OCI-LY3 (cell line): ENCODE results near the gene FZD10.

Experiments
- H2AFZ ChIP-seq: fragments of 200-600, 300-600 bp; shearing (Covaris generic); 2 replicates; pipeline ENCODE4 v1.6.0; 2014; ENCODE audit warnings: antibody characterized with exemption, low read depth, low read length
- H3K27ac ChIP-seq: fragments of 200-600, 300-600 bp; sonication (generic); 2 replicates; pipeline ENCODE4 v1.5.1; 2014; ENCODE audit warnings: mild to moderate bottlenecking, low read length, moderate library complexity, mixed read lengths
- H3K27me3 ChIP-seq: fragments of 200-600, 300-600 bp; sonication (generic); 2 replicates; pipeline ENCODE4 v1.6.1; 2014; ENCODE audit warnings: low read depth, low read length, mixed read lengths
- H3K36me3 ChIP-seq: fragments of 200-600, 300-600 bp; sonication (generic); replicated peaks from 2 replicates; pipeline ENCODE3; 2014; ENCODE audit warnings: low read depth, low read length, mixed read lengths
- H3K4me1 ChIP-seq: fragments of 300-600, 200-600 bp; sonication (generic); 2 replicates; pipeline ENCODE4 v1.6.1; 2014; ENCODE audit warnings: low read length, mixed read lengths
- H3K4me2 ChIP-seq: fragments of 200-600, 300-600 bp; sonication (generic); 2 replicates; pipeline ENCODE4 v1.6.1; 2014; ENCODE audit warnings: low read length, mixed read lengths
- H3K4me3 ChIP-seq: fragments of 300-600, 200-600 bp; sonication (generic); 2 replicates; pipeline ENCODE4 v1.5.1; 2014; ENCODE audit warnings: antibody characterized with exemption, mild to moderate bottlenecking, low read length, moderate library complexity
- H3K79me2 ChIP-seq: fragments of 300-600, 200-600 bp; shearing (Covaris generic); 2 replicates; pipeline ENCODE4 v1.6.1; 2014; ENCODE audit warnings: mild to moderate bottlenecking, low read length, mixed read lengths
- H3K9ac ChIP-seq: fragments of 300-600, 200-600 bp; shearing (Covaris generic); 2 replicates; pipeline ENCODE4 v1.6.0; 2014; ENCODE audit warnings: mild to moderate bottlenecking, low read length, moderate library complexity
- H3K9me3 ChIP-seq: fragments of 200-600, 300-600 bp; shearing (Covaris generic); 2 replicates; pipeline ENCODE4 v1.6.1; 2014; ENCODE audit warnings: low read length, mixed read lengths; ENCODE audit not compliant: insufficient read depth
- H4K20me1 ChIP-seq: fragments of 200-600, 300-600 bp; sonication (generic); 2 replicates; pipeline ENCODE4 v1.6.1; 2016; ENCODE audit warnings: low read length, mixed read lengths; ENCODE audit not compliant: insufficient read depth
- CTCF ChIP-seq: fragments of 200-600, 300-600 bp; sonication (generic); IDR thresholded peaks from 2 replicates; pipeline ENCODE4 v1.5.1; 2014; ENCODE audit warnings: antibody characterized with exemption, low read length, low read depth
- EZH2phosphoT487 ChIP-seq: fragments of 200-600 bp; shearing (Covaris generic); IDR thresholded peaks from 2 replicates; pipeline ENCODE4 v1.6.1; 2018; ENCODE audit warnings: antibody characterized with exemption, mixed run types, low read depth

FZD10 gene

GRCh38 chr12:130167537-130167936, 5.3 kb downstream of the FZD10 start:
- H3K27me3 ChIP-seq = no peaks in the 10 kb centered on the region
- H3K9ac ChIP-seq = no peak overlapping the region
- no peaks in the 10 kb centered on the region for H3K9me3 ChIP-seq

DNA sequence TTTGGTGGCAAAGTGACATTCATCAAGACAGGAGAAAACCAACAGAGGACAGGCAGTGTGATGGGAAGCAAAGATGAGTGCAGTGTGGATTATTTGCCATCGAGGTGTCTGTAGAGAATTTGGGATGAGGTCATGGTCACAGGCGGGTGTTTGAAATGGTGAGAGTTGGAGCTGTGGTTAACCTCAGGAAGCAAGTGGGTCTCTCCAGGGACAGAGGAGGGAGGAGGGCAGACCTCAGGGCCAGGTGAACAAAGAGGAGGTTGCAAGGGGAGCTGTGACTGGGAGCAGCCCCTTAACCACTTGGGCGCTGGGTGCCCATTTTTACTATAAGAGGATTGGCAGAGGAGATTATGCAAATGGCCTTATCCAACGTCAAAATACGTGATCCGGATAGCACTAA, 7.0 kb downstream of the FZD10 start:
- H3K27me3 ChIP-seq = no peaks in the 10 kb centered on the region
- no peak overlapping the region for H3K27ac ChIP-seq
- H3K9ac ChIP-seq = no peak overlapping the region

More at GRCh38 chr12:130167537-130167936, 5.3 kb downstream of the FZD10 start:
- TF ChIP-seq CTCF (no peak), EZH2phosphoT487 (no peak)
- no peaks in the 10 kb centered on the region for H3K4me1 ChIP-seq
- no peak overlapping the region for H2AFZ ChIP-seq
- no peaks in the 10 kb centered on the region for H3K36me3 ChIP-seq
- no peaks in the 10 kb centered on the region for H4K20me1 ChIP-seq
- no peak overlapping the region for H3K4me2 ChIP-seq
- H3K79me2 ChIP-seq = no peaks in the 10 kb centered on the region
- no peak overlapping the region for H3K27ac ChIP-seq
- H3K4me3 ChIP-seq = no peak overlapping the region

DNA sequence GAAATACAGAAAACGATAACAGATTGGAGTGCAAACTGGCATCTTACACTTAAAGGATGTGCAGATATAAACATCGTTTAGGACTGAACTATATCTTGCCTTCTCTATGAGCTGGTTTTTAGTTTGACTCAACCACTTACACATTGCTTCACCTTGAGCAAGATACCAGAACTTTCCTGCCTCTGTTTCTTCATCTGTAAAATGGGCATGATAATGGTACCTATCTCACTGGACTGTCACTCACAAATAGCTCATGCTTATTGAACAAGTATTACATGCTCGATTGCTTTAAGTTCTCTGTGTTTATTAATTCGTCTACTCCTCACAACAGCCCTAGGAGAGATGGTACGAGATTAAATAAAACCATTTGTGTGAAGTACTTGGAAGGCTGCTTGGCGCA, 7.7 kb downstream of the FZD10 start:
- Histone ChIP-seq H3K4me2 (no peak overlapping the region), H3K36me3 (no peaks in the 10 kb centered on the region), H3K4me3 (no peak overlapping the region), H3K4me1 (no peaks in the 10 kb centered on the region), H3K79me2 (no peaks in the 10 kb centered on the region), H2AFZ (no peak overlapping the region), H3K9me3 (no peaks in the 10 kb centered on the region), H4K20me1 (no peaks in the 10 kb centered on the region), H3K27ac (no peak overlapping the region), H3K9ac (no peak overlapping the region), H3K27me3 (no peaks in the 10 kb centered on the region)
- no peak for TF ChIP-seq EZH2phosphoT487
- no peak for TF ChIP-seq CTCF

More for the DNA sequence above, 7.0 kb downstream of the FZD10 start:
- no peak for TF ChIP-seq EZH2phosphoT487
- no peaks in the 10 kb centered on the region for H3K79me2 ChIP-seq
- no peak overlapping the region for H3K4me3 ChIP-seq
- no peak overlapping the region for H3K4me2 ChIP-seq
- H2AFZ ChIP-seq = no peak overlapping the region
- H3K36me3 ChIP-seq = no peaks in the 10 kb centered on the region
- no peaks in the 10 kb centered on the region for H4K20me1 ChIP-seq
- no peaks in the 10 kb centered on the region for H3K4me1 ChIP-seq
- H3K9me3 ChIP-seq = no peaks in the 10 kb centered on the region

GRCh38 chr12:130170611-130171010, 8.3 kb downstream of the FZD10 start:
- Histone ChIP-seq H3K27ac (no peak overlapping the region), H3K9me3 (no peaks in the 10 kb centered on the region), H4K20me1 (no peaks in the 10 kb centered on the region), H3K27me3 (no peaks in the 10 kb centered on the region), H3K4me2 (no peak overlapping the region), H3K4me3 (no peak overlapping the region), H3K4me1 (no peaks in the 10 kb centered on the region), H3K36me3 (no peaks in the 10 kb centered on the region), H2AFZ (no peak overlapping the region), H3K9ac (no peak overlapping the region), H3K79me2 (no peaks in the 10 kb centered on the region)
- TF ChIP-seq CTCF (no peak), EZH2phosphoT487 (no peak)
